Hindlimb muscle (tissue), 1 donor: Measurements from ENCODE around the gene TIAM2. TPM values are rescaled to one million over a fixed set of nuclear protein-coding genes. Genes with fewer than 3 reads are reported as not detected.
A peak's percentile ranks its signal among the peaks of the same experiment; 100 is the strongest.

ENCODE experiments used
- DNase-seq: peaks from one replicate; pipeline ENCODE4 v3.0.0-alpha.2; 2013
- polyA plus RNA-seq: library from polyadenylated mRNA; unstranded; fragments of 120-200 nt; gene quantifications from one replicate; pipeline ENCODE4 v1.2.1, GENCODE V29; 2013; ENCODE audit not compliant: insufficient read length

Gene TIAM2
- polyA plus RNA-seq, 1 donor, result 13.6 TPM

DNA sequence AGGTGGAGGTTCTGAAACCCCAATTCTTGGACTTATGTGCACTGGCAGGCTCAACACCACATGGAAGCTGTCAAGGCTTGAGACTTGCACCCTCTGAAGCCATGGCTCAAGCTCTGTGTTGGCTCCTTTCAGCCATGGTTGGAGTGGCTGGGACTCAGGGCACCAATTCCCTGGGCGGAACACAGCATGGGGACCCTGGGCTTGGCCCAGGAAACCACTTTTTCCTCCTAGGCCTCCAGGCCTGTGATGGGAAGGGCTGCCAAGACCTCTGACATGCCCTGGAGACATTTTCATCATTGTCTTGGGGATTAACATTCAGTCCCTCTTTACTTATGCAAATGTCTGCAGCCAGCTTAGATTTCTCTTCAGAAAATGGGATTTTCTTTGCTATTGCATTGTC is 242.5 kb downstream of the TIAM2 start:
- no peak for DNase-seq

DNA sequence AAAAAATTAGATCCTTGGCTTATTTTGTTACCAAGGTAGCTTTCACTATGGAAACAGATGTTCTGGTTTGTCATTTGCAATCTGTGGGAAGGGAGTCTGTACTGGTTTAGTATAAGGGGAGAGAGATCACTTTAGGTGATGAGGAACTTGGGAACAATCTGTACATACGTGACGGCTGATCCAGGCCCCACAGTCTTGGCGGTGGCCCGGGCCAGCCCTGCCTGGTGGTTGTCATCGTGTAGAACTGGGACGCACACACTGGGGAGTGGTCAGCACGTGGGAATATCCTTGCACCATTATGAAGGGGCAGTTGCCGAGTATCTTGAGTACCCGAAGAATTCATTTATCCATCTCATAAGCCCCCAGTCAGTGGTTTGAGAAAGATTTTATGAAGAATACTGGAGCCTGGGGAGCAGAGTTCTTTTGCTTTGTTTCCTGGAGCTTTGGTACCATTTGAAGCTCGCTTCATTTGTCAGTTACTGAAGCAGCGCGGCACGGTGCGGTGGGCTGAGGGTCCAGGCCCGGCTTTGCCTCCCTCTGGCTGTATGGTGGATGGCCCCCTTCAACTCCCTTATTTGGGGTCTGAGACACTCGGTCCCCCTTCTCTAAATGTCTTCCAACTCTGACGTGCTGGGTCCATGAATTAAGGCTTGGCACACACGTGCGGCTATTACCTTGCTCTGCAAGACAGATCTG is 245.9 kb downstream of the TIAM2 start:
- no peak for DNase-seq

DNA sequence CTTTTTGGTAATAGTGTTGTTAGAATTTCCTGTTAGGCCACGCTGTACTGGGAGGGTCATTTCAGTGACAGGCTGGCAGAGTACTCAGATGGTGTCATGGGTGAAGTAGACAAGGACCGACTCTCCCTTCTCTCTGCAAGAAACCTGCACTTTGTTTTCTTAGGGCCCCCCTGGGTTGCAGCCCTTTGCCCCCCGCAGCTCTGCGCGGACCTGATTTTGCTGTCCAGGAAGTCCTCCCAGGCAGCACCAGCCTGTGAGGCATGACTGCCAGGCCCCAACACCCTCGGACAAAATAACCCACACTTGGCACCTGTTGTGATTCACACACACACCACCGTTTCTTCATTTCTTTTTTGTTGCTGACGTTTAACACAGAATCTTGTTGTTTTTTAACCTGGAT is 246.9 kb downstream of the TIAM2 start:
- no peak for DNase-seq

DNA sequence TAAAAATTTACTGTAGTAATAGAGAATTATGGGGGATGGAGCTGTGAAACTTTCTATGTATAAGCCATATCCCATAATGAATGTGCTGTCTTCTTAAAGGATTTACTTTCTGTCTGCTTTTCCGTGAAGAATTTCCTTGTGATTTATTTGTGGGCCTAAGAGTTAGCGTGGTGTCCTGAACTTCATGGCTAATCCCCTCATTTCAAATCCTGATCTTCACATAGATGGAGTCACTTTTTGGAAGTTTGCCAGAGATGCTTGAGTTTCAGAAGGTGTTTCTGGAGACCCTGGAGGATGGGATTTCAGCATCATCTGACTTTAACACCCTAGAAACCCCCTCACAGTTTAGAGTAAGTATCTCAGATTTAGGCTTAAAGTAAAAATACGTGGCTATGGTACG is 249.3 kb downstream of the TIAM2 start:
- DNase-seq, result no peak

DNA sequence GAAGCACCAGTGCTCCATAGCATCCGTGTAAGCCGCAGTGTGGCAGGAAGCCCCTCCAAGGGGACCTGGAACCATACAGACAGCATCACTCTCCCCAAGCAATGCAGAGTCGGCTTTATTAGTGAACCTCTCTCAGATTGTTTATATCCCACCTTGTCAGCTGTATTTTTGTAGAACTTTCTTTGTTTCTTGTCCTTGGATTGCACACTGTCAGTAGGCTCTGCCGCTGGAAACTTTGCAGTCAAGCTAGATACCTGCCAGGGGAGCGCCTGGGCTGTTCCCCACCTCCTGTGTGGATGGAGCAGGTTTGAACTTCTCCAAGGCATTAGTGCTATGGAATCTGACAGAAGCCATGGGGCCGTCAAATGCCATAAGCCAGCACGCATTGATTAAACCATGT is 250.1 kb downstream of the TIAM2 start:
- no peak for DNase-seq

DNA sequence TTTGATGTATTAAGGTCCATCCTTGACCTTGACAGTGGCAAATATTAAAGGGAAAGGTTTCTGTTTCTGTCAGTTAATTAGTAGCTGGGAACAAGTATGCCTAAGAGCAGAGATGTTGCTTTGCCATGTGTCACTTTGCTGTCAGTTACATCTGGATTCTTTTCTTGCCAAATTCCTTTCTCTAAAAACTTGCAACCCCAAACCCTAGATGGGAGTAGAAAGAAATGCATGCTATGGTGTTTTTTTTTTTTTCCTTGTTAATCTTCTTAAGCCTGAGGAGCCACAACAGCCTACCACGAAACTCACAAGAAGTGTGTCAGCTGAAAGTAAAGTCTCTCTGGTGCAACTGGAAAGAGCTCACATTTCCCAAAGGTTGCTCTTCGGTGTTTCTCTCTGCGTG is 250.7 kb downstream of the TIAM2 start:
- DNase-seq, result no peak

DNA sequence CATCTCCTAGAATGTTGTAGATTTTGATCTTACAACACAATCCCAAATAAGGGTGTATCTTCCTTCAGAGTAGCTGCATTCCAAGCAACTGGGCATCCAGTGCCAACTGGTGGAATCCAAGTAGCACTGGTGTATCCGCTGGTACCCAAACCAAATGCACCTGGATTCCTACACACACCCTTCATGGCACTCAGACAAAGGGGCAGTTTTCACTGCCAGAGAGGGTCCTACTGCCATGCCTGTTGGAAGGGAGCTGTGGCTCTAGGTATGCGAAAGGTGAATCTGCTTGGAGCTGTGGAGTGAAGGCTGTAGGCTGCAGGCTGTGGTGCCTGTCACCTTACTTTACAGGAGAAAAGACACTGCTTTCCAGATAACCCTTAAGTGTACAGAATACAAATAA is 251.7 kb downstream of the TIAM2 start:
- no peak for DNase-seq

DNA sequence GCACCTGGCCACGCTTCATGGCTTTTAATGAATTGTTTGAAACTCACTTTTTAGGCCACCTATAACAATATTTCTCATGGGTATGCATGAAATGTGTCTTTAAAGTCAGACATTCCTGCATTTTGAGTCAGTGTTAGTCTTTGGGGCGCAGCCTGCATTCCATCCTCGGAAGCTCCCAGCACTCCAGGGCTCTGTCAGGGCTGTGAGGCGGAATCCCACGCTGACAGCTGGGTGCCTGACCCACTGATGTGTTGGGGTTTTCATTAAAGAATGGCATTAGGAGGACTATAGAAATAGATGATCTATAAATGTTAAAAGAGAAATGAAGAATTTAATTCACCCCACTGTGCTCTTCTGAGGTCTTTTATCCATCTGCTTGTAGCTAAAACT is 252.5 kb downstream of the TIAM2 start:
- no peak for DNase-seq

DNA sequence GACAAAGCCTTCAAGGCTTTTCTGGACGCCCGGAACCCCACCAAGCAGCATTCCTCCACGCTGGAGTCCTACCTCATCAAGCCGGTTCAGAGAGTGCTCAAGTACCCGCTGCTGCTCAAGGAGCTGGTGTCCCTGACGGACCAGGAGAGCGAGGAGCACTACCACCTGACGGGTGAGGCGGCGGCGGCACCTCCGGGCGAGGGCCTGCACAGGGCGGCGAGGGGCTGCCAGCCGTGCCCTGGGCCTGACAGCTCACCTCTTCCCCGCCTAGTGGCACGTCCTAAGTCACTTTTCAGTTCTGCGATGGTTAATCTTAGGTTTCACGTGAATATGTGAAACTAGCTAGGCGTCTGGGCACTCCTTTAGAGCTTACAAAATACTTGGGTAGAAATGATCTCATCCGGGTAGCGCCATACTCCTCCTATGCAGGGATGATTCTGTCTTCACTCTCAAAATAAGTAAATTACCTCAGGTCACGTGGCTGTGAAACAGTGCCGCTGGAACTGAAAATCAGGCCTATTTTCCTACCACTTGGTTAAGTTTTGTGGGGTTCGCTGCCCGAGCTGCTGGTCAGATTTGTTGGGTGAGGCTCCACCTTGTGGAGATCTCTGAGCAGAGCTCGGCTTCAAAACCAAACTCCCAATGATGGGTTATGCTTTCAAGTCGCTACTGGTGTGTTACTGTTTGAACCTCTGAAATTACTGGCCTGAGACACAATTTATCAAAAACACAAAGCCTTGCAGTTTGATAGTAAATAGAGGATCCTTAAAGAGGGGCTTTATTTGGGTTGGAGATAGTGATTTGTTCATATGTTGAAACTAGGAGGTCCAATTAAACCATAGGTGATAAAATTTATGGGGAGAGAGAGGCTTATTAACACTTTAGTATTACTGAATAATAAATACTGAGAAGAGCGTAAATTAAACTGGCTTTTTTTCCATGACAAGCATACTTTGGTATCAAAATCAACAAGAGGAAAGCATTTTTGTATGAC is 253.2 kb downstream of the TIAM2 start:
- peak; percentile 32 for DNase-seq

DNA sequence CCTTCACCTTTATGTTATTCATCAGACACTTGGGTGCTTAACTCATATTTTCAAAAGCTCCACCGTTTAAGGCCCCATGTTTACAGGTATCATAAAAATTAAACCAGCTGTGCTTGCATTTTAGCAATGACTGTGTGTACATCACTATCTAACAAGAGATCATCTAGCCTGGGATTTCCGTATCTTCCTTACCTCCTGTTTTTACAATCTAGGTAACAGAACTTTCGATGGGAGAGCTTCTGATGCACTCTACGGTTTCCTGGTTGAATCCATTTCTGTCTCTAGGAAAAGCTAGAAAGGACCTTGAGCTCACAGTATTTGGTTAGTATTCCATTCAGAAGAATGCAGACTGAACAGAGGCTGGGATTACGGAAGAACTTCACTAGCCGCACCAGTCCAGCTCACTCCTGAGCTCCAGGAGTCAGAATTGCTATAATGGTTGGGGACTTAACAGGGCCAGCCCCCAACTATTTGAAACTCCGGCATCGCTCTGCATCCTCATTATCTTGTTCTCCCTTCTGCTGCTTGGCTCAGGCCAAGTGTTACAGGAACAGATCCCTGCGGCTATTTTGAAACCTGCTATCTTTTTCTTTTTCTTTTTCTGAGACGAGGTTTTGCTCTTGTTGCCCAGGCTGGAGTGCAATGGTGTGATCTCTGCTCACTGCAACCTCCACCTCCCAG is 255.7 kb downstream of the TIAM2 start:
- no peak for DNase-seq

DNA sequence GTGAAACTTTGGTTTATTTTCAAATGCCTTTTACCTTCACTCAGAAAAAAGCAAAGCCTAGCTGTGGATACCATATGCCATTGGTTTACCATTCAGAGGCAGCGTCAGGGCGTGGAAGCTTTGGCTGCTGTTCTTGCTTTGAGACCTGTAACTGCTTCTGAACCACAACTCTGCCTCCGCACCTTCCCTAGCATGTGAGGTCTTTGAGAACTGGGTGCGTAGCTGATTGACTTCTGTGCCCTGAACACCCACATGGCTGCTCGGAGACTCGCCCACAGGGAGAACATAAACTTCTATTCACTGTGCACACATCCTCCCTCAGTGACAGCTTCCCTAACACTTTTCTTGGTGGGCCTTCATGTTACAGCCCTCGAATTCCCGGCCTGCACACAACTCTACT is 257.5 kb downstream of the TIAM2 start:
- DNase-seq, result no peak

DNA sequence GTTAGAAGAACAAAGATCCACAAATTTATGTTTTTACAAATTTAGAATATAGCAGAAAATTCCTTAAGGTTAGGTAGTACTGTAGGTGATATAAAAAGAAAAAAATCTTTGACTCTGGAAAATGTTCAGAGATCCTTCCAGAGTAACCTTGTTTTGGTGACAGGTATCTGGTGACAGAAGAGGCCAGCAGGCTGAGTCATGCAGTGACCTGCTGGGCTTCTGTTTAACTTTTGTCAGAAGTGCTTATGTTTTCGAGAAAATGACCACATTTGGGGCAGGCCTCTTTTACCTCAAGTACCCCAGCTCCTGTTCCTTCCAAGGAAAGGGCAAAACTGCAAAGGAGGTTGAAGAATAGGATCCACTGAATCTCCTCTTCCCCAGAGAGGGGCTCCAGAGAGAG is 258.2 kb downstream of the TIAM2 start:
- no peak for DNase-seq

DNA sequence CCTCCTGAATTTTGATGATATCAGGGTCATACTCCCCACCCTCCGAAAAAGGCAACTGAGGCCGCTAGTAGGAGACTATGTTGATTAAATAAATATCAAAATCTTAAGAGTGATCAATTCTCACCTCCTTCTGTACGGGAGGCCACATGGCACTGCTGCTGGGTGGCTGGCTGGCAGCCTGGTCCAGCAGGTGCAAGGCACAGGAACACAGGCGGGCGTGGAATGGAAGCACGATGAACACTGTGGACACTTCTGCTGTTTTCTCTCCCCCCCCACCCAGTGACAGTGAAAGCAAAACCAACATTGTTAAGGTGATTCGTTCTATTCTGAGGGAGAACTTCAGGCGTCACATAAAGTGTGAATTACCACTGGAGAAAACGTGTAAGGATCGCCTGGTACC is 259.0 kb downstream of the TIAM2 start:
- no peak for DNase-seq

DNA sequence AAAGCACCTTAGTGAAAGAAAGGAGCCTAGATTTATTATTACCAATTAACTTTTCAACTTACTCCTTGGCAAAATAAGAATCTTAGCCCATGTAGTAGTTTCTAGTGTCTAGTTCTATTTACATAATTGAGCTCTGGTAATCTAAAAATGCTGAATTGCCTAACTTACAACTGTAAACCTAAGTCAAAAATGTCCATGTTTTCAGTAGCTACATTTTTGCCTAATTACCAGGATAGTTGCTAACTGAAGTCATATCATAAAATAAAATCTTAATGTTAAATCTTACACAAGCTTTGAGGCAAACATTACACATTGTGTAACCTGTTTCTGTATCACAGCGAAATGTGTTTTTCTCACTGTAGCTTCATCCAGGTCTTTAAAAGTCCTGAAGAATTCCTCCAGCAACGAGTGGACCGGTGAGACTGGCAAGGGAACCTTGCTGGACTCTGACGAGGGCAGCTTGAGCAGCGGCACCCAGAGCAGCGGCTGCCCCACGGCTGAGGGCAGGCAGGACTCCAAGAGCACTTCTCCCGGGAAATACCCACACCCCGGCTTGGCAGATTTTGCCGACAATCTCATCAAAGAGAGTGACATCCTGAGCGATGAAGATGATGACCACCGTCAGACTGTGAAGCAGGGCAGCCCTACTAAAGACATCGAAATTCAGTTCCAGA is 261.1 kb downstream of the TIAM2 start:
- no peak for DNase-seq

DNA sequence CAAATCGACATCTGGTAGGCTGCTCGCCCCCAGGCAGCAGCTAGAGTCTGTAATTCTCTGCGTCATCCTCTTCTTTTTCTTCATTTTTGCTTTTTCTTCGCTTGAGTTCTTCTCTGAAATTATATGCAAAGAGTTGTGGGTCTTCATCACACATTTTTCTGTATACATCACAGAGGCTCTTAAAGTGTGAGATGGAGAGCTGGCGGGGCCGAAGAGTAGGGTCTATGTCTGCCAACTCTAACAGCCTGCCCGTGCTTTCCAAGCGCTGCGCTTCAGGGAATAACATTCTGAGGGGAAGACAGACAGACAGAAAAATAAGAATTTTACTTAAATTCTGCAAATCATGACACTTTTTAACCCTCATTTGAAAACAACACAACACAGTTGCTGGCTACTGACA is 262.7 kb downstream of the TIAM2 start:
- DNase-seq, result no peak

DNA sequence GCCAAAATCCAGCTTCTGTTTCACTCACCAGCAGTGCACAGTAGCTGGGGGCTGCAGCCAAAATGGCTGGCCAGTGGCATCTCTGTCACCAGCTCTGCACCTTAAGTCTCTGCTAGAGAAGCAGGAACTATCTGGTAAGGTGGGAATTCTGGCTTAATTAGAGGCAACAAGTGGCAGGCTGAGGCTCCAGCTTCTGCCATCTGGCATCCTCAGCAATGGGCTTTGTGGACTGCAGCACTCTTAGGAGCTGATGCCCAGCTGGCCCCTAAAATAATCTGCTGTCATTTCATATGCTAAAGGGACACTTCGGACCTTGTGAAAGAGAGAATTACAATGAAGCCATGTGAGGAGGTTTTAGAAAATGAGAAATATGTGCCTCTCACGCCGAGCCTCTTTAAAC is 264.1 kb downstream of the TIAM2 start:
- DNase-seq, result no peak

DNA sequence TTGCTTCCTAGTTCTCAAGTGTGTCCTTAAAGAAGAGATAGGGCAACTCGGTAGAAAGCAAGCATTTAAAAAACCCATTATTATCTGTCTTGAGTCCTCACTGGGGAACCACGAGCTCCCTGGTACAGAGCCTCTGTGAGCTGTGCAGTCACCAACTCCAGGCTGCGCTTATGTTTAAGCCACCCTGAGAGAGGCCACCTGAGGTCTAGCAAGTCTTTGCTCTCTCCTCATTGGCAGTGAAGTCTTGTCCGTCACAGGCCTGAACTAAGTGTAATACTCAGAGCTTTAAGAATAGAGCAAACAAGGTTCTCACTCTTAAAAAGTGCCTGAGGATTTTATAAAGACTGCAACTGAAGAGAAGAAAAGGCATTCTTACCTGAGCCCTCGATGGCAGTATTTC is 264.8 kb downstream of the TIAM2 start:
- DNase-seq, result no peak

DNA sequence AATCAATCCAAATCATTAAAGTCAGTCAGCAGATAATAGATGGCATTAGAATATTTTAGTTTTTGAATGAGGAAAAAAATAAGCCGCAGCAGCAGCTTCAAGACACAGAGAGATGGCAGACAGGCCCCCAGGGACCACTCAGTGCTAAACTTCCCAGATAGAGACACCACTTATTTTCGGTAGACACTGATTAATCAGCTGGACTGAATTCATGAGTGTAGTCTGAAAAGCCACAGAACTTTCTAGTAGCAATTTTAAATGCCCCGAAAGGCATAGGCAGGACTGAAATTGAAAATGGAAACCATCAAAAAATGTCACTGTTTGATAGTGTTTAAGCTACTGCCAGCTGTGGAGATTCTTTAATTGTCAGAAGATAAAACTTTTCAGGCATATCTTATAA is 265.6 kb downstream of the TIAM2 start:
- no peak for DNase-seq

DNA sequence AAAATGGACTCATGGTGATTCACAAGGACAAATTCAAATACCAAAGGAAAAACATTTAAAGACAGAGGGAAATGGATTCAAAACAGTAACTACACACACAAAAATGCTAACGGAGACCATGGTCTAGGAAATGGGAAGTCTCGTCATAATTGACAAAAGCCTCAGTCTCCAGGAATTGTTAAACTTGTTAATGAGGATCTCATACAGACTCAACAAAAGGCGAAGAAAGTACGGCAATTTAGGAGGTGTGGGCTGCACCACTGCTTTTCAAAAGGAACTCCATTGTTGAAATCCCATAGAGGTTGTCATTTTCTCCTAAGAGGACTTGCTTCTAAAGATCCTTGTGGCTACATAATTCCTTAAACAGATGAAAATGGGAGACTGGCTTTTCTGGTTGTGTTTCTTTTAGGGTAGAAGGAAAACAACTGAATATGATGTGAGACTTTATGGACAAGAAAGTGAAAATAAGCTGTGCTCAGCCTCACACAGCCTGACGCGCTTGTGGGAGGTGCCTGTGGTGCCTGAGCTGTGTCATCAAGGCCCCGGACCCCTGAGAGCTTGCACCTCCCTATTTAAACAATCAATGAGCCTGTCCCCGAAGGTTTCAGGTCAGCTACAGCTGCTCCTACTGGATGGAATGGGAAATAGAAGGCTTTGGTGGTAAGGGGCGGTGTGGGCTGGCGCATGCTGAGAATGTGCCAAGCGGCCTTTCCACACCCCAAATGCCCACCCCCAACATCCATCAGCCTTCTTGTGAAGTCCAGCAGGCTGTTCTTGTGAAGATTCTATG is 266.2 kb downstream of the TIAM2 start:
- no peak for DNase-seq

DNA sequence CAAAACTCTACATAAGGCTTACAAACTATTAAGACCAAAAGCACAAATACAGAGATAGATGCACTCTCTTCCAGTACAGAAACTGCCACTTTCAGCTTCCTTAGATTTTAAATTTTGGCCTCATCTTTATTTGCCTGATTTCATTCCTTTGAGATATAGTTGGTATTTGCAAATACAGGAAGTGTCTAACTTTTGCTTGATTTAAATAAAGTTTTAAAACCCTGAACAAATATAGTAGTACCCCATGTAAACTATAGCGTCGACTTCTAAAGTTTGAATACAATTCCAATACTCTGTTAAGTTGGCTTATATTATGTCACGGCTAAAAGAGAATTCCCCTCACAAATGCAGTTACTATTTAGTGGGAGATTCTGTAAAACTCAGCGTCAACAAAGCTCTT is 267.5 kb downstream of the TIAM2 start:
- no peak for DNase-seq

DNA sequence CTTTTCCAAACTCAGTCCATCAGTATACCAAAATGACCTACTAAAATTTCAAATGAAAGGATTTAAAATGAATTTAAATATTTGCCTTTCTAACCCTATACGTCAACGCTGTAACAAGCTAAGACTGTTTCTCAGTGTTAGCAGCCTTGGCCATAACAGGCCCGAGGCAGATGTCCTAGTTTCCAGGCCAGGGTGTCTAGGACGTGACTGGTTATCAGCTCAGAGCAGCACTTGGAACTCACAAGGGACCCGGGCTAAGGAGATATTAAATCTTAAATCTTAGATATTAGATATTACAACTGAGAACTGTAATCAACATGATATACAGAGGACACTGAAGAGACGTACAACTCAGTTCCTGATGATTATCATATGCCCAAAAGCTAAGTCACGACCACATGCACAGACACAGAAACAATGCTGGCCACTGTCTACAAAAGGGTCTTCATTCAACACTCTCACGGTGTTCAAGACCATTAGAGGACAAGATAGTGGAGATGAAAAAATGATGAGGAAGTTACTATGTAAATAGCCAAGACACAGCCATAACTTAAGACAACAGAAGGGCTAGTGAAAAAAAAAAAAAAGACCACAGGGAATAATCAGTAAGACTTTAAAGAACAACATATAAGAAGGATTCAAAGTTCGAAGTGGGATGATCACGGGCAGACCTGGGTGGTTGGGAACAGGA is 268.4 kb downstream of the TIAM2 start, which contains the start of gene CLDN20:
Gene CLDN20, plus strand, starts transcription at position 641 of the 691 bp plus-strand sequence. CDS start 11,707 bp downstream, outside the sequence.
- DNase-seq, result no peak
